Activated CD4-positive, alpha-beta T cell treated with anti-CD3 and anti-CD28 coated beads for 36 hours (primary cell): ENCODE measurements around the gene LIPT1. TPM values are rescaled to one million over a fixed set of nuclear protein-coding genes. Genes with fewer than 3 reads are reported as not detected.

ENCODE experiments used
- ATAC-seq: fragments of 200-7000 bp; cut with Tn5 transposase; one replicate; pipeline ENCODE4 v1.10.0; 2021; ENCODE audit warnings: mild to moderate bottlenecking, moderate library complexity
- CTCF ChIA-PET: fragments of 350-600 bp; sonication (Branson Sonifier 250); formaldehyde crosslinking; loops from one replicate; lab custom pipeline; 2021; ENCODE audit warnings: antibody characterized with exemption; lab: Charles Lee
- POLR2A ChIA-PET: fragments of 350-600 bp; sonication (Branson Sonifier 250); formaldehyde crosslinking; loops from one replicate; lab custom pipeline; 2021; ENCODE audit warnings: antibody characterized with exemption, inconsistent platforms; lab: Charles Lee
- DNase-seq: peaks from one replicate; pipeline ENCODE4 v3.0.0-alpha.2; 2020
- H3K27ac Mint-ChIP-seq: one replicate; pipeline ENCODE4 v1.8.0; 2021; ENCODE audit warnings: mixed read lengths
- H3K27me3 Mint-ChIP-seq: one replicate; pipeline ENCODE4 v1.8.0; 2021; ENCODE audit warnings: mixed read lengths
- H3K36me3 Mint-ChIP-seq: one replicate; pipeline ENCODE4 v1.8.0; 2021; ENCODE audit warnings: low read depth, mixed read lengths
- H3K4me1 Mint-ChIP-seq: one replicate; pipeline ENCODE4 v1.8.0; 2021; ENCODE audit warnings: mixed read lengths
- H3K4me3 Mint-ChIP-seq: one replicate; pipeline ENCODE4 v1.8.0; 2021; ENCODE audit warnings: mild to moderate bottlenecking, moderate library complexity, mixed read lengths
- H3K9me3 Mint-ChIP-seq: one replicate; pipeline ENCODE4 v1.8.0; 2021; ENCODE audit warnings: low read depth, mixed read lengths
- intact Hi-C, 2 experiments: fragments of 100-400 bp; cut with DNase I in 1 of 2; cut with micrococcal nuclease in 1 of 2; formaldehyde crosslinking; loops; one replicate each; pipeline versions ENCODE4 v1.14.2 to v1.15.1; 2022 to 2024; cut with DNase I, micrococcal nuclease
- total RNA-seq, 2 experiments: library from RNA; stranded (reverse); gene quantifications; one replicate each; pipeline ENCODE4 v1.2.3, GENCODE V29; 2021

Gene LIPT1
- total RNA-seq, 2 experiments from 2014 or later: 4.6 to 4.7 TPM

GRCh38 chr2:99141110-99142108 is 13.4 kb upstream of the LIPT1 start, which contains the start of gene C2orf15:
Gene C2orf15 (plus strand): TSS chr2:99141707. CDS start chr2:99150559, 8,852 bp downstream.
- H3K4me3 Mint-ChIP-seq: peak within 1 kb of the TSS; percentile 94
- ChIA-PET CTCF (interaction anchor here (0.5 to 1.6 kb wide), 7 partner anchors 18 to 450 kb away, joined by 3 to 7 read pairs (median 4); partner anchors contain the start of genes MITD1 and TXNDC9), POLR2A (interaction anchor here (1.0 to 2.6 kb wide), 5 partner anchors 12 to 370 kb away, joined by 3 to 15 read pairs (median 5); partner anchors contain the start of genes EIF5B, LIPT1, MITD1 and MRPL30)
- no peaks in the 10 kb centered on the region for H3K9me3 Mint-ChIP-seq
- no peaks in the 10 kb centered on the region for H3K27me3 Mint-ChIP-seq
- DNase-seq (peak; percentile 98), ATAC-seq (peak; percentile 95)
- intact Hi-C loops: loop anchor here (1.0 to 5.0 kb wide), 8 partner anchors 13 to 1421 kb away; partner anchors contain the start of genes LIPT1 (in 2 of the 2), TSGA10 (in 2 of the 2), TXNDC9 (in 2 of the 2) and COA5 (in 1 of the 2)
- peak within 1 kb of the TSS; percentile 86 for H3K27ac Mint-ChIP-seq
- H3K4me1 Mint-ChIP-seq: peaks cover 16% of the 10 kb centered on the region
- peaks cover 3% of the 10 kb centered on the region for H3K36me3 Mint-ChIP-seq

- H3K9me3 Mint-ChIP-seq: no peaks in the 10 kb centered on the region
- no peak overlapping the region for H3K4me3 Mint-ChIP-seq
- ChIA-PET CTCF (no interaction called here), POLR2A (no interaction called here)
- peak overlapping the region; percentile 4 for H3K27ac Mint-ChIP-seq
- H3K36me3 Mint-ChIP-seq: peaks cover 13% of the 10 kb centered on the region
- no peak for ATAC-seq
- intact Hi-C loops: loop anchor here (10.0 kb wide), 3 partner anchors 334 to 1156 kb away; partner anchors contain the start of gene TMEM131 (in 1 of the 2)
- H3K27me3 Mint-ChIP-seq: no peaks in the 10 kb centered on the region
- H3K4me1 Mint-ChIP-seq: peaks cover 12% of the 10 kb centered on the region
- no peak for DNase-seq
Observed at GRCh38 chr2:99150706-99151105, 4.1 kb upstream of the LIPT1 start.

GRCh38 chr2:99152199-99152895 is 2.4 kb upstream of the LIPT1 start:
- Mint-ChIP-seq H3K4me1 (peaks cover 27% of the 10 kb centered on the region), H3K27ac (no peak overlapping the region), H3K36me3 (peaks cover 17% of the 10 kb centered on the region), H3K27me3 (no peaks in the 10 kb centered on the region), H3K4me3 (no peak overlapping the region), H3K9me3 (no peaks in the 10 kb centered on the region)
- DNase-seq (no peak), ATAC-seq (no peak)
- ChIA-PET CTCF (interaction anchor here (0.5 to 1.1 kb wide), 2 partner anchors 166 to 988 kb away, joined by 3 read pairs; no protein-coding TSS in a partner anchor), POLR2A (no interaction called here)
- intact Hi-C loops: loop anchor here (10.0 kb wide), 3 partner anchors 332 to 1158 kb away; partner anchors contain the start of gene TMEM131 (in 1 of the 2)

GRCh38 chr2:99153921-99154604 is 704 bp upstream of the LIPT1 start:
- Mint-ChIP-seq H3K27me3 (no peaks in the 10 kb centered on the region), H3K27ac (peak overlapping the region; percentile 93), H3K36me3 (peaks cover 21% of the 10 kb centered on the region), H3K4me1 (peaks cover 32% of the 10 kb centered on the region), H3K4me3 (no peak overlapping the region), H3K9me3 (no peaks in the 10 kb centered on the region)
- DNase-seq: no peak
- CTCF ChIA-PET: interaction anchor here (0.6 to 1.7 kb wide), 4 partner anchors 26 to 1437 kb away, joined by 3 to 5 read pairs (median 4); partner anchors contain the start of genes MITD1 and MRPL30
- ATAC-seq: no peak
- POLR2A ChIA-PET: interaction anchor here (0.9 to 2.3 kb wide), 4 partner anchors 13 to 184 kb away, joined by 4 to 15 read pairs (median 6); partner anchors contain the start of genes C2orf15 and EIF5B
- intact Hi-C loops: loop anchor here (1.0 to 10.0 kb wide), 4 partner anchors 13 to 1159 kb away; partner anchors contain the start of genes C2orf15 (in 2 of the 2) and TMEM131 (in 1 of the 2)

- POLR2A ChIA-PET: no interaction called here
- intact Hi-C loops: loop anchor here (10.0 kb wide), 3 partner anchors 328 to 1162 kb away; partner anchors contain the start of gene TMEM131 (in 1 of the 2)
- CTCF ChIA-PET: interaction anchor here (0.7 to 1.3 kb wide), 4 partner anchors 14 to 191 kb away, joined by 3 read pairs; partner anchors contain the start of gene EIF5B
Observed at GRCh38 chr2:99156891-99157290, 2.1 kb downstream of the LIPT1 start.

GRCh38 chr2:99158599-99158998 is 3.8 kb downstream of the LIPT1 start:
- POLR2A ChIA-PET: no interaction called here
- H3K9me3 Mint-ChIP-seq: no peaks in the 10 kb centered on the region
- DNase-seq (no peak), ATAC-seq (no peak)
- intact Hi-C loops: loop anchor here (10.0 kb wide), 3 partner anchors 326 to 1164 kb away; partner anchors contain the start of gene TMEM131 (in 1 of the 2)
- peaks cover 24% of the 10 kb centered on the region for H3K36me3 Mint-ChIP-seq
- H3K27me3 Mint-ChIP-seq: no peaks in the 10 kb centered on the region
- peaks cover 28% of the 10 kb centered on the region for H3K4me1 Mint-ChIP-seq
- no peak overlapping the region for H3K4me3 Mint-ChIP-seq
- CTCF ChIA-PET: interaction anchor here (0.8 to 1.1 kb wide), 3 partner anchors 10 to 226 kb away, joined by 3 read pairs; partner anchors contain the start of genes MITD1 and MRPL30
- no peak overlapping the region for H3K27ac Mint-ChIP-seq

More at GRCh38 chr2:99156891-99157290, 2.1 kb downstream of the LIPT1 start:
- H3K4me3 Mint-ChIP-seq: no peak overlapping the region
- peaks cover 28% of the 10 kb centered on the region for H3K4me1 Mint-ChIP-seq
- peaks cover 18% of the 10 kb centered on the region for H3K36me3 Mint-ChIP-seq
- DNase-seq: no peak
- no peaks in the 10 kb centered on the region for H3K9me3 Mint-ChIP-seq
- no peak for ATAC-seq
- H3K27me3 Mint-ChIP-seq: no peaks in the 10 kb centered on the region
- peak overlapping the region; percentile 40 for H3K27ac Mint-ChIP-seq

- CTCF ChIA-PET: interaction anchor here (1.1 kb wide), 1 partner anchor 225 kb away, joined by 3 read pairs; no protein-coding TSS in a partner anchor
- intact Hi-C loops: loop anchor here (10.0 kb wide), 3 partner anchors 325 to 1165 kb away; partner anchors contain the start of gene TMEM131 (in 1 of the 2)
- Mint-ChIP-seq H3K9me3 (no peaks in the 10 kb centered on the region), H3K4me1 (peaks cover 28% of the 10 kb centered on the region), H3K27me3 (no peaks in the 10 kb centered on the region), H3K4me3 (no peak overlapping the region), H3K27ac (peak overlapping the region; percentile 43), H3K36me3 (peaks cover 28% of the 10 kb centered on the region)
- ATAC-seq (no peak), DNase-seq (no peak)
- POLR2A ChIA-PET: interaction anchor here (0.5 kb wide), 1 partner anchor 467 kb away, joined by 4 read pairs; no protein-coding TSS in a partner anchor
Observed at GRCh38 chr2:99159594-99159993, 4.8 kb downstream of the LIPT1 start.

- Mint-ChIP-seq H3K27me3 (no peaks in the 10 kb centered on the region), H3K9me3 (no peaks in the 10 kb centered on the region), H3K36me3 (peaks cover 48% of the 10 kb centered on the region), H3K4me3 (no peak overlapping the region), H3K27ac (no peak overlapping the region), H3K4me1 (peaks cover 12% of the 10 kb centered on the region)
- ATAC-seq: no peak
- intact Hi-C loops: no loop called here
- no peak for DNase-seq
- ChIA-PET POLR2A (no interaction called here), CTCF (interaction anchor here (0.6 to 4.5 kb wide), 4 partner anchors 11 to 88 kb away, joined by 3 to 19 read pairs (median 6); partner anchors contain the start of genes MITD1 and MRPL30)
Observed at GRCh38 chr2:99166218-99166617, 11.5 kb downstream of the LIPT1 start.

- peaks cover 23% of the 10 kb centered on the region for H3K4me1 Mint-ChIP-seq
- no peaks in the 10 kb centered on the region for H3K9me3 Mint-ChIP-seq
- no peak overlapping the region for H3K4me3 Mint-ChIP-seq
- peaks cover 56% of the 10 kb centered on the region for H3K36me3 Mint-ChIP-seq
- H3K27me3 Mint-ChIP-seq: no peaks in the 10 kb centered on the region
- POLR2A ChIA-PET: no interaction called here
- CTCF ChIA-PET: interaction anchor here (0.8 to 4.5 kb wide), 2 partner anchors 11 to 34 kb away, joined by 3 to 19 read pairs; partner anchors contain the start of genes MITD1 and MRPL30
- ATAC-seq (no peak), DNase-seq (no peak)
- no peak overlapping the region for H3K27ac Mint-ChIP-seq
- intact Hi-C loops: no loop called here
Observed at GRCh38 chr2:99169534-99169933, 14.8 kb downstream of the LIPT1 start.
